ENCODE results near the gene PRAMEF1. TPM values are rescaled to one million over a fixed set of nuclear protein-coding genes. Genes with fewer than 3 reads are reported as not detected.
"Not testable (repeated sequence)": the region's sequence is repeated elsewhere in the genome, so short reads cannot be mapped to it uniquely, and the experiment has no call there.

The PRAMEF1 gene
- total and polyA plus RNA-seq, 2 of the 8 experiments (the other 6 are each of a cell fraction or from before 2014, with no cell fraction given): not detected

DNA sequence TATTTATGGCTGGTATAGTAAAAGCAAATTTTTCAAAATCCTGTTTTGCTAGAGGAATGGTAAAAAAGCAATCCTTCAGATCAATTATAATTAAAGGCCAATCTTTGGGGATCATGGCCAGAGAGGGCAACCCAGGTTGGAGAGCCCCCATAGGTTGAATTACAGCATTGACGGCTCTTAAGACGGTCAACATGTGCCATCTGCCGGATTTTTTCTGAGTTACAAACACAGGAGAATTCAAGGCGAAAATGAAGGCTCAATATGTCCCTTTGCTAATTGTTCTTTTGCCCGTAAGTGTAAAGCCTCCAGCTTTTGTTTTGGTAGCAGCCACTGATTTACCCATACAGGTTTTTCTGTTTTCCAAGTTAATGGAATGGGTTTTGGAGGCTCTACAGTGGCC, 9.7 kb upstream of the PRAMEF1 start:
- CTCF ChIA-PET (ENCODE audit: partially characterized antibody); H3K4me2 ChIP-seq (ENCODE audit: insufficient read depth in 1 of 2, low read depth in 2 of 2, low read length in 2 of 2); H4K20me1 ChIP-seq (replicated peaks in 1 of 2; ENCODE audit: control insufficient read depth in 1 of 2, insufficient read depth in 2 of 2, low read length in 2 of 2); H3K4me3 ChIP-seq (ENCODE audit: extremely low read depth in 1 of 4, insufficient read depth in 2 of 4, low read depth in 3 of 4, low read length in 4 of 4); FAIRE-seq; H4K91ac ChIP-seq (replicated peaks; ENCODE audit: insufficient read length, low read length); DNase-seq (ENCODE audit: low read depth in 1 of 2, low spot score in 2 of 2); H3K18ac ChIP-seq (ENCODE audit: extremely low read depth, low read length); H2BK12ac ChIP-seq (ENCODE audit: low read depth, low read length); H3K79me1 ChIP-seq (ENCODE audit: low read depth, low read length); H3K56ac ChIP-seq (replicated peaks; ENCODE audit: insufficient read length, low read depth, low read length); H2AFZ ChIP-seq (ENCODE audit: low read length); H3K9me3 ChIP-seq (ENCODE audit: insufficient read depth in 2 of 2, low read depth in 1 of 2, low read length in 1 of 2); H2BK120ac ChIP-seq (replicated peaks; ENCODE audit: low read depth, low read length); H4K5ac ChIP-seq (ENCODE audit: insufficient read length, low read depth, low read length); H3K36me3 ChIP-seq (ENCODE audit: control insufficient read depth in 2 of 4, insufficient read depth in 4 of 4, low read length in 3 of 4); H3K4me1 ChIP-seq (replicated peaks in 1 of 4; ENCODE audit: control insufficient read depth in 3 of 4, insufficient read depth in 4 of 4, low read length in 3 of 4); H3K23ac ChIP-seq (ENCODE audit: insufficient read length); H3K79me2 ChIP-seq (ENCODE audit: control insufficient read depth in 1 of 2, insufficient read depth in 2 of 2, low read length in 2 of 2); H3K4ac ChIP-seq (replicated peaks; ENCODE audit: insufficient read length, low read depth, low read length); H3K27me3 ChIP-seq (replicated peaks in 1 of 4; ENCODE audit: control insufficient read depth in 3 of 4, extremely low read depth in 1 of 4, insufficient read depth in 3 of 4, low read length in 3 of 4); H4K8ac ChIP-seq (ENCODE audit: extremely low read depth, insufficient read depth, low read length); H2BK15ac ChIP-seq (ENCODE audit: low read length); H3K14ac ChIP-seq (ENCODE audit: insufficient read length); H3K9ac ChIP-seq (replicated peaks in 1 of 4; ENCODE audit: extremely low read depth in 1 of 4, low read depth in 3 of 4, low read length in 3 of 4); POLR2A ChIA-PET (ENCODE audit: partially characterized antibody); H3K27ac ChIP-seq (ENCODE audit: low read depth, low read length); H3K23me2 ChIP-seq (ENCODE audit: low read depth, low read length); H2BK5ac ChIP-seq (ENCODE audit: low read depth, low read length); H2AK5ac ChIP-seq (ENCODE audit: low read depth, low read length); H2BK20ac ChIP-seq (ENCODE audit: low read length): not testable (repeated sequence)
- TF ChIP-seq RAD21 (IDR thresholded peaks at IDR 0.05 in 1 of 2, conservative IDR thresholded peaks at IDR 0.05 in 1 of 2; ENCODE audit: low read depth in 2 of 2, low read length in 2 of 2): peak; percentile 13 to 30; a peak in 3 of 4 replicates
- WGBS, 2 experiments (ENCODE audit: extremely low coverage in 1 of 2, insufficient coverage in 1 of 2, insufficient read length in 1 of 2, insufficient replicate concordance in 2 of 2, low coverage in 1 of 2, low lambda C conversion rate in 2 of 2, missing lambda C conversion rate in 1 of 2): 44% methylated on average over 4 of the region's 5 CpGs; no CpG with 5 or more reads in 1 of the 2 experiments
